SK-N-SH (cell line): ENCODE data around the gene COLEC12. TPM values are rescaled to one million over a fixed set of nuclear protein-coding genes. Genes with fewer than 3 reads are reported as not detected.

Experiments
- CTCF ChIA-PET: fragments of 300-600, 350-600 bp; formaldehyde crosslinking; extraction: SDS; loops from one replicate; lab custom pipeline; 2021; lab: Yijun Ruan, JAX
- POLR2A ChIA-PET: fragments of 350-600 bp; sonication (Branson Sonifier 250); formaldehyde crosslinking; extraction: SDS; loops from one replicate; lab custom pipeline; 2020; ENCODE audit warnings: antibody characterized with exemption, inconsistent platforms; lab: Yijun Ruan, JAX
- DNase-seq: peaks from one replicate; pipeline ENCODE4 v3.0.0; 2012
- H2AFZ ChIP-seq: fragments of 200-600 bp; sonication (generic); 2 replicates; pipeline ENCODE4 v1.8.1; 2016; ENCODE audit warnings: antibody characterized with exemption, mild to moderate bottlenecking, low read depth
- H3F3A ChIP-seq: fragments of 200-600 bp; sonication (generic); replicated peaks from 2 replicates; pipeline ENCODE3; 2016; ENCODE audit warnings: antibody characterized with exemption, mild to moderate bottlenecking; ENCODE audit not compliant: insufficient read depth
- H3K27ac ChIP-seq, 2 experiments: fragments of 200-500 bp in 1 of 2; fragments of 200-600 bp in 1 of 2; sonication (Bioruptor generic) in 1 of 2; sonication (generic), shearing (Covaris generic) in 1 of 2; 2 replicates each; pipeline versions ENCODE4 v1.5.1 to v1.6.1; 2014 to 2016; ENCODE audit warnings: low read depth in 2 of 2, inconsistent platforms in 1 of 2, low read length in 1 of 2, mild to moderate bottlenecking in 1 of 2, mixed read lengths in 1 of 2
- H3K27me3 ChIP-seq: fragments of 200-600 bp; sonication (generic), shearing (Covaris generic); 2 replicates; pipeline ENCODE4 v1.6.1; 2016; ENCODE audit warnings: mixed run types; ENCODE audit not compliant: insufficient read depth
- H3K36me3 ChIP-seq, 2 experiments: fragments of 200-500 bp in 1 of 2; fragments of 200-600 bp in 1 of 2; sonication (Bioruptor generic) in 1 of 2; sonication (generic) in 1 of 2; replicated peaks in 1 of 2; 2 replicates each; pipeline versions ENCODE3 to v1.5.1; 2014 to 2016; ENCODE audit warnings: low read length in 1 of 2, mild to moderate bottlenecking in 1 of 2; ENCODE audit not compliant: insufficient read depth in 2 of 2, control insufficient read depth in 1 of 2
- H3K4me1 ChIP-seq, 2 experiments: fragments of 200-500 bp in 1 of 2; fragments of 200-600 bp in 1 of 2; sonication (Bioruptor generic) in 1 of 2; sonication (generic), shearing (Covaris generic) in 1 of 2; 2 replicates each; pipeline versions ENCODE4 v1.5.1 to v1.6.1; 2014 to 2016; ENCODE audit warnings: low read depth in 1 of 2, low read length in 1 of 2, mixed run types in 1 of 2; ENCODE audit not compliant: insufficient read depth in 2 of 2, control insufficient read depth in 1 of 2
- H3K4me2 ChIP-seq: fragments of 200-600 bp; sonication (generic), shearing (Covaris generic); 2 replicates; pipeline ENCODE4 v1.6.1; 2017; ENCODE audit warnings: mixed run types
- H3K4me3 ChIP-seq, 2 experiments: fragments of 200-500 bp in 1 of 2; fragments of 200-600 bp in 1 of 2; sonication (Bioruptor generic) in 1 of 2; sonication (generic), shearing (Covaris generic) in 1 of 2; 2 replicates each; pipeline versions ENCODE4 v1.5.1 to v1.8.1; 2014 to 2016; ENCODE audit warnings: low read depth in 2 of 2, inconsistent platforms in 1 of 2, low read length in 1 of 2, mild to moderate bottlenecking in 1 of 2, mixed read lengths in 1 of 2, moderate library complexity in 1 of 2
- H3K79me2 ChIP-seq: fragments of 200-600 bp; sonication (generic); 2 replicates; pipeline ENCODE4 v1.8.1; 2017; ENCODE audit warnings: mild to moderate bottlenecking; ENCODE audit not compliant: insufficient read depth
- H3K9ac ChIP-seq: fragments of 200-600 bp; sonication (generic); 2 replicates; pipeline ENCODE4 v1.6.1; 2017; ENCODE audit warnings: mixed run types
- H3K9me2 ChIP-seq: fragments of 200-600 bp; sonication (generic); 2 replicates; pipeline ENCODE4 v1.6.1; 2017; ENCODE audit warnings: mixed run types
- H3K9me3 ChIP-seq: fragments of 200-600 bp; sonication (generic); 2 replicates; pipeline ENCODE4 v1.6.1; 2017; ENCODE audit warnings: mixed run types, mild to moderate bottlenecking, moderate library complexity
- H4K20me1 ChIP-seq: fragments of 200-600 bp; sonication (generic); 2 replicates; pipeline ENCODE4 v1.6.1; 2017; ENCODE audit warnings: mild to moderate bottlenecking, mixed run types; ENCODE audit not compliant: insufficient read depth
- EZH2phosphoT487 ChIP-seq: fragments of 200-600 bp; sonication (generic); IDR thresholded peaks from 2 replicates; pipeline ENCODE4 v1.6.1; 2017; ENCODE audit warnings: low read depth, mixed run types, mild to moderate bottlenecking, antibody characterized with exemption, moderate library complexity, borderline replicate concordance
- FOXM1 ChIP-seq: IDR thresholded peaks from 2 replicates; pipeline ENCODE4 v1.4.0; 2012; ENCODE audit warnings: low read depth, mild to moderate bottlenecking
- MEF2A ChIP-seq: IDR thresholded peaks from 2 replicates; pipeline ENCODE4 v1.4.0; 2012; ENCODE audit warnings: low read depth, borderline replicate concordance
- NFIC ChIP-seq: IDR thresholded peaks from 2 replicates; pipeline ENCODE4 v1.4.0; 2012; ENCODE audit warnings: borderline replicate concordance
- RFX5 ChIP-seq: IDR thresholded peaks from 2 replicates; pipeline ENCODE4 v1.6.1; 2012; ENCODE audit warnings: mild to moderate bottlenecking, improper control_type of control experiment, low read length
- TAF1 ChIP-seq: IDR thresholded peaks from 2 replicates; pipeline ENCODE4 v1.6.1; 2012; ENCODE audit warnings: low read depth, mild to moderate bottlenecking, low read length, moderate library complexity, borderline replicate concordance
- USF2 ChIP-seq: fragments of 150-350 bp; IDR thresholded peaks from 2 replicates; pipeline ENCODE4 v1.6.1; 2017; ENCODE audit warnings: antibody characterized with exemption, low read length, low read depth, borderline replicate concordance
- ZBTB33 ChIP-seq: IDR thresholded peaks from 2 replicates; pipeline ENCODE4 v1.4.0; 2012; ENCODE audit warnings: low read depth, borderline replicate concordance
- WGBS: methylation state at CpG from one replicate; pipeline ENCODE4 v1.1.6; 2017; ENCODE audit warnings: low lambda C conversion rate; 5-methylcytosine and 5-hydroxymethylcytosine counted together
- polyA plus RNA-seq, 3 experiments: library from polyadenylated mRNA; depleted of rRNA; stranded (reverse); fragments of >200 nt; gene quantifications; 2 replicates each; pipeline ENCODE4 v1.2.3, GENCODE V29; 2012
- TF ChIP-seq, protein P1 (sequence below): IDR thresholded peaks from 2 replicates; pipeline ENCODE4 v1.4.0; 2012; ENCODE audit warnings: low read depth, borderline replicate concordance
- TF ChIP-seq, protein P2 (sequence below): IDR thresholded peaks from 2 replicates; pipeline ENCODE4 v1.6.1; 2012; ENCODE audit warnings: mild to moderate bottlenecking, low read depth, low read length, moderate library complexity

COLEC12 gene
- polyA plus RNA-seq, 1 of the 3 experiments (the other 2 are of a cell fraction), result 41.2 TPM

GRCh38 chr18:318791-319291 is 181.7 kb downstream of the COLEC12 start:
- Histone ChIP-seq H3K9me3 (no peaks in the 10 kb centered on the region), H3K27ac (no peak overlapping the region), H4K20me1 (no peaks in the 10 kb centered on the region), H3K4me3 (no peak overlapping the region), H3K4me2 (no peak overlapping the region), H3F3A (peaks cover 9% of the 10 kb centered on the region), H3K79me2 (no peaks in the 10 kb centered on the region), H3K27me3 (no peaks in the 10 kb centered on the region), H3K9ac (no peak overlapping the region), H3K9me2 (no peaks in the 10 kb centered on the region), H2AFZ (no peak overlapping the region), H3K4me1 (peaks cover 4 to 14% of the 10 kb centered on the region in 2 experiments; a peak in 3 of 4 replicates), H3K36me3 (no peaks in the 10 kb centered on the region)
- 81% methylated on average over 9 of the region's 9 CpGs for WGBS
- no peak for DNase-seq
- CTCF ChIA-PET, result no interaction called here
- POLR2A ChIA-PET, result no interaction called here
- TF ChIP-seq FOXM1, result no peak
- TF ChIP-seq, protein P1, sequence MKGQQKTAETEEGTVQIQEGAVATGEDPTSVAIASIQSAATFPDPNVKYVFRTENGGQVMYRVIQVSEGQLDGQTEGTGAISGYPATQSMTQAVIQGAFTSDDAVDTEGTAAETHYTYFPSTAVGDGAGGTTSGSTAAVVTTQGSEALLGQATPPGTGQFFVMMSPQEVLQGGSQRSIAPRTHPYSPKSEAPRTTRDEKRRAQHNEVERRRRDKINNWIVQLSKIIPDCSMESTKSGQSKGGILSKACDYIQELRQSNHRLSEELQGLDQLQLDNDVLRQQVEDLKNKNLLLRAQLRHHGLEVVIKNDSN, result no peak
- TF ChIP-seq TAF1, result no peak
- TF ChIP-seq USF2, result no peak
- TF ChIP-seq RFX5, result no peak
- no peak for TF ChIP-seq MEF2A
- no peak for TF ChIP-seq NFIC
- TF ChIP-seq EZH2phosphoT487, result no peak
- no peak for TF ChIP-seq ZBTB33
- TF ChIP-seq, protein P2, sequence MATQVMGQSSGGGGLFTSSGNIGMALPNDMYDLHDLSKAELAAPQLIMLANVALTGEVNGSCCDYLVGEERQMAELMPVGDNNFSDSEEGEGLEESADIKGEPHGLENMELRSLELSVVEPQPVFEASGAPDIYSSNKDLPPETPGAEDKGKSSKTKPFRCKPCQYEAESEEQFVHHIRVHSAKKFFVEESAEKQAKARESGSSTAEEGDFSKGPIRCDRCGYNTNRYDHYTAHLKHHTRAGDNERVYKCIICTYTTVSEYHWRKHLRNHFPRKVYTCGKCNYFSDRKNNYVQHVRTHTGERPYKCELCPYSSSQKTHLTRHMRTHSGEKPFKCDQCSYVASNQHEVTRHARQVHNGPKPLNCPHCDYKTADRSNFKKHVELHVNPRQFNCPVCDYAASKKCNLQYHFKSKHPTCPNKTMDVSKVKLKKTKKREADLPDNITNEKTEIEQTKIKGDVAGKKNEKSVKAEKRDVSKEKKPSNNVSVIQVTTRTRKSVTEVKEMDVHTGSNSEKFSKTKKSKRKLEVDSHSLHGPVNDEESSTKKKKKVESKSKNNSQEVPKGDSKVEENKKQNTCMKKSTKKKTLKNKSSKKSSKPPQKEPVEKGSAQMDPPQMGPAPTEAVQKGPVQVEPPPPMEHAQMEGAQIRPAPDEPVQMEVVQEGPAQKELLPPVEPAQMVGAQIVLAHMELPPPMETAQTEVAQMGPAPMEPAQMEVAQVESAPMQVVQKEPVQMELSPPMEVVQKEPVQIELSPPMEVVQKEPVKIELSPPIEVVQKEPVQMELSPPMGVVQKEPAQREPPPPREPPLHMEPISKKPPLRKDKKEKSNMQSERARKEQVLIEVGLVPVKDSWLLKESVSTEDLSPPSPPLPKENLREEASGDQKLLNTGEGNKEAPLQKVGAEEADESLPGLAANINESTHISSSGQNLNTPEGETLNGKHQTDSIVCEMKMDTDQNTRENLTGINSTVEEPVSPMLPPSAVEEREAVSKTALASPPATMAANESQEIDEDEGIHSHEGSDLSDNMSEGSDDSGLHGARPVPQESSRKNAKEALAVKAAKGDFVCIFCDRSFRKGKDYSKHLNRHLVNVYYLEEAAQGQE, result no peak
